Activated T-cell treated with anti-CD3 and anti-CD28 coated beads for 24 hours (primary cell): ENCODE results near the gene DNASE2.
"Not testable (repeated sequence)": the region's sequence is repeated elsewhere in the genome, so short reads cannot be mapped to it uniquely, and the experiment has no call there.

ENCODE experiments used
- DNase-seq: peaks from one replicate; pipeline ENCODE4 v3.0.0-alpha.2; 2020; ENCODE audit warnings: low read depth

Gene DNASE2, protein sequence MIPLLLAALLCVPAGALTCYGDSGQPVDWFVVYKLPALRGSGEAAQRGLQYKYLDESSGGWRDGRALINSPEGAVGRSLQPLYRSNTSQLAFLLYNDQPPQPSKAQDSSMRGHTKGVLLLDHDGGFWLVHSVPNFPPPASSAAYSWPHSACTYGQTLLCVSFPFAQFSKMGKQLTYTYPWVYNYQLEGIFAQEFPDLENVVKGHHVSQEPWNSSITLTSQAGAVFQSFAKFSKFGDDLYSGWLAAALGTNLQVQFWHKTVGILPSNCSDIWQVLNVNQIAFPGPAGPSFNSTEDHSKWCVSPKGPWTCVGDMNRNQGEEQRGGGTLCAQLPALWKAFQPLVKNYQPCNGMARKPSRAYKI

DNA sequence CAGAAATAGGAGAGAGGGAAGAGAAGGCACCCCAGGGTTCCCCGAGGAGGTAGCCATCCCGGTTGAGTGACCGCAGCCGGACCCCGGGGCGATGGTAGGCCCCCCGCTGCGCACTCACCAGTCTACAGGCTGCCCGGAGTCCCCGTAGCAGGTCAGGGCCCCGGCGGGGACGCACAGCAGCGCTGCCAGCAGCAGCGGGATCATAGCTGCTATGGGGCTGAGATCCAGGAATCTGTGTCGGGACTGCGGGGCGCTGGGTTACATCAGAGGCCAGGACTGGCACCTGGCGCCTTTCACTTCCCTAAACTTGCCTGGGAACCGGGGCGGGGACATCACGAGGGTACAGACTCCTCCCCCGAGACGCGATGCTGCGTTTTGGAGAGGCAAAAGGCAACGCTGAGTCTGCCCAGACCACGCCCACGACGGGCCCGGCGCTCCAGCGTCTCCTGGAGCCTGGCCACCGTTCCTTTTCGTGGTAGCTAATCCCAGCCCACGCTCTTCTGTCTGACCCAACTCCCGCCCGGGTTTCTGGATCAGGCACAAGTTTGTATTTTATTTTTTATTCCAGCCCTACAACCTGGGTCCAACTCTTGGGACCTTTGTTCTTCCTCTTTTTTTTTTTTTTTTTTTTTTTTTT, at the start of gene DNASE2:
DNASE2 (minus strand) TSS at position 278 of the 637 bp plus-strand sequence; CDS start at position 204, 74 bp downstream.
- DNase-seq = peak; percentile 84

DNA sequence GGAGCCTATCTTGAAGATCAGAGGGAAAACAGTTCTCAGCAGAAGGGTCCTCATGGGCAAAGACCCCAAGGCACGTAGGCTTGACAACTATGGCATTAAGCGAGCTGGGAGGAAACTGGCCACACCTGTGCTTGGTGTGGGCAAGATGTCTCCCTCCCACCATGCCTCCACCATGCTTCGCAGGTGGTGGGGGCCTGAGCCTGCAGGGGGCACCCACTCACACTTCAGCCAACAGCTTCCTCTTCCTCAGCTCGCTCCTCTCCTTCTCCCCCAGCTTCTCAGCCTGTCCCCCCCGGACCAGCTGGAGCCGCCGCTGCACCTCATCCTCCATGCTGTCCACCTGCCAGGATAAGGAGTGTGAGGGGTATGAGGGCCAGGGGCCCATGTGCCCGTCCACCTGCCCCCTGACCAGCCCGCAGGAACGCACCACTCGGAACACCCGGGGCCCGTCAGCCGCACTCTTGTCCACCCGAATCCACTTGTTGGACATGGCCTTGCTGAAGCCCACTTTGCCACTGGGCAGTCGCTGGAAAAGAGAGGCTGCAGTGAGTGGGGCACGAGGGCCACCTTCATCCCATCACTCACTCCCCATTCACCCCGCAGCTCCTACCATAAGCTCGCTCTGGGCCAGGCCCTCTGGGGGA, 48.9 kb upstream of the DNASE2 start:
- DNase-seq = no peak

DNA sequence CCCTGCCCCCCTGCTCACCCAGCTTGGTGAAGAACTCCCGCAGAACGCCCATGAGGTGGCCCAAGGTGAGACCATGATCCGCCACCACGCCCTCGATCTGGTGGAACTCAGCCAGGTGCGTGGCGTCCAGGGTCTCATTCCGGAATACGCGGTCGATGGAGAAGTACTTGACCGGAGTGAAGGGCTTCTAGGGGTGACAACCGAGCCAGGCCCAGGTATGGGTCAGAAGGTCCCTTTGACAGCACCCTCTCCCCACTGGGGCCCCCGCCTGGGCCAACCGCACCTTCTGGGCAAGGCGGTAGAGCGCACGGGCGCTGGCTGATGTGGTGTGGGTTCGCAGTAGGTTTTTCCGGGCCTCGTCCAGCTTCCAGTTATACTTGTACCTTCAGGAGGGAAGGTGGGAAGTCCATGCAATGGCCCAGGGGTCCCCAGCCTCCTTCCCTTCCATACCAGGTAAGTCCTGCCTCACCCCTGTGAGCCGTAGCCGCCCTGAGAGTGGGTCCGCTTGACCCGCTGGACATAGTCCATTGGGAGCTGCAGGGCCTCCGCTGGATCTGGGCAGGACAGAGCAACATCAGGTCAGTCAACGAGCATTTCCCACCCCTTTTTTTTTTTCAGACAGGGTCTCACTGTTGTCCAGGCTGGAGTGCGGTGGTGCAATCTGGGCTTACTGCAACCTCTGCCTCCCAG, 43.5 kb upstream of the DNASE2 start:
- no peak for DNase-seq

DNA sequence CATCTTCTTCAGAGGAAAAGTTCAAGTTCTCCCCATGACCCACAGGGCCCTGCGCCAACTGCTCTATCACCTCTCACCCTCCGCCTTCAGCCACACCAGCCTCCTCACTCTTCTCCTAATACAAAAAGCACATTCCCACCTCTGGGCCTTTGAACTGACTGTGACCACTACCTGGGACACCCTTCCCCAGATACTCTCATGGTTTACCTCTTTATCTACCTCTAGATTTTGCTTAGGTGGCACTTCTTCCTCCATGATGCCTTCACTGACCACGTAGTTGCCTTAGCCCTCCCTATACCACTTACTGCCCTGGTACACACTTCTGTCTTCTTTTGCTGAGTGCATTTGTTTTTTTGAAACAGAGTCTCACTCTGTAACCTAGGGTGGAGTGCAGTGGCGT, 41.7 kb upstream of the DNASE2 start:
- DNase-seq = no peak

DNA sequence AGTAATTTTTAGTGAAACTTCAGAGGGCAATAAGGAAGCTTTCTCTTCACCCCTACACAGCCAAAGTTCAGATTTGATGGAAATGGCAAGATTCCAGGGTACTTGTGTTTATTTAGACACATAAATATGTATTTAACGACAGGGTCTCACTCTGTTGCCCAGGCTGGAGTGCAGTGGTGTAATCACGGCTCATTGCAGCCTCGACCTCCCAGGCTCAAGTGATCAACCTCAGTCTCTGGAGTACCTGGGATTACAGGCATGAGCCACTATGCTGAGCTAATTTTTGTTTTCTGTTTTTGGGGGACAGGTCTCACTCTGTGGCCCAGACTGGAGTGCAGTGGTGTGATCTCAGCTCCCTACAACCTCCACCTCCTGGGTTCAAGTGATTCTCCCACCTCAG, 39.8 kb upstream of the DNASE2 start:
- no peak for DNase-seq

DNA sequence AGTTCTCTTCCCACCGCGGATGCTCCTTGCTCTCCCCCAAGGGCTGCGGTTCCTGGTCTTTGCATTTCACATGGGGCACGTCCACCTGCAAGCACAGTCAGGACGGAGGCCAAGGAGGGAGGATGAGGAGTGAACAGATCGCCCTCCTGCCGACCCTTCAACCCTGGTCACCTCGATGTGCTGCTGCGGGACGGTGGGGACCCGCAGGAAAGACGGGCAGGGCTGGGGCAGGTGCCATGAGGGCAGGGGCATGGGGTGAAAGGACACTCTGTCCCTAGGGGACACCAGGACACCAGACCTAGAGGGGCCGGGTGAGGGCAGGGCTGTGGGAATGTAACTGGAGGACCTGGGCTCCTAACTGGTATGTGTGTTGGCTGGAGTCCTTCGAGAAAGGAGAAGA, 37.0 kb upstream of the DNASE2 start:
- DNase-seq = no peak

DNA sequence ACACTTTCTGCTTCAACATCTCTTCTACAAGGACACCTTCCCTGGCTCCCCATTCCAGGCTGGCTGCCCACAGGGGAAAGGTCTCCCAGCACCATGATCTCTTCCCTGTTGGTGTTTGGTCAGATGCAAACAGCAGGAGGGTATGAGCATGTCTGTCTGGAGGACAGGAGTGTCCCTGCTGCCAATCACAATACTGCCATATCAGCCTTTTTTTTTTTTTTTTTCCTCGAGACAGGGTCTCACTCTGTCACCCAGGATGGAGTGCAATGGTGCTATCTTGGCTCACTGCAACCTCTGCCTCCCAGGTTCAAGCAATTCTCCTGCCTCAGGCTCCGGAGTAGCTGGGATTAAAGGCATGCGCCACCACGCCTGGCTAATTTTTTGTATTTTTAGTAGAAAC, 34.6 kb upstream of the DNASE2 start:
- not testable (repeated sequence) for DNase-seq

DNA sequence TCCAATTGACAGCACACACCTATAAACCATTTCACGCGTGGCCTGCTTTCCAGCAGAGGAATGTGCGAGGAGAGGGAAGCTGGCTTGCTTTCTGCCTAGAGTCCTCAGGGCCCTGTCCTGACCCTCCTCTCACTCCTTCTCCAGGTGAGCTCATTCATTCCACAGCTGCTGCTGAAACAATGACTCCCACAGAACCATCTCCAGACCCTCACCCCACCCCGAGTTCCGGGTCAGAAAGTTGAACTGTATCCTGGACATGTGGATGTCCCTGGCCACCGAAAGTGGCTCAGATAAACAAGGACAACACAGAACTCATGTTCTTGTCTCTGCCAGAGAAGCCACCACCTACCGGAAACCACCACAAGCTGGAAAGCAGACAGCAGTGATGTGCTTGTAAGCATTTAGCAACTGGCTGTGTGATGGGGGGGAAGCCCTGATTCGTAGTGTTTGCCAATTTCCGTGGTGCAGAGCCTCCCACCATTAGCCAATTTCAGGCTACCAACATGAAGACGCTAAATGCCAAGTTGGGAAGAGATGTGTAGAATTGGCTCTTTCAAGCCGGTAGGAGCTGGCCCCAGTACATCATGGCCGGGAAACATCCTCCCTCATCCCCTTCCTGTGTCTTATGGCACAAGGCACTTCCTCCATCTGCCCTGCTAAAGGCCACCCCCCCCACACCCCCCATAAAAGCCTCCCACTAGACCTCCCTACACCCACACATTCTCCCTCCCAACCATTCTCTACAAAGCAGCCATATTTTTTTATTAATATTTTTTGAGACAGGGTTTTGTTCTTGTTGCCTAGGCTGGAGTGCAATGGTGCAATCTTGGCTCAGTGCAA, 32.8 kb upstream of the DNASE2 start:
- DNase-seq = peak; percentile 14

DNA sequence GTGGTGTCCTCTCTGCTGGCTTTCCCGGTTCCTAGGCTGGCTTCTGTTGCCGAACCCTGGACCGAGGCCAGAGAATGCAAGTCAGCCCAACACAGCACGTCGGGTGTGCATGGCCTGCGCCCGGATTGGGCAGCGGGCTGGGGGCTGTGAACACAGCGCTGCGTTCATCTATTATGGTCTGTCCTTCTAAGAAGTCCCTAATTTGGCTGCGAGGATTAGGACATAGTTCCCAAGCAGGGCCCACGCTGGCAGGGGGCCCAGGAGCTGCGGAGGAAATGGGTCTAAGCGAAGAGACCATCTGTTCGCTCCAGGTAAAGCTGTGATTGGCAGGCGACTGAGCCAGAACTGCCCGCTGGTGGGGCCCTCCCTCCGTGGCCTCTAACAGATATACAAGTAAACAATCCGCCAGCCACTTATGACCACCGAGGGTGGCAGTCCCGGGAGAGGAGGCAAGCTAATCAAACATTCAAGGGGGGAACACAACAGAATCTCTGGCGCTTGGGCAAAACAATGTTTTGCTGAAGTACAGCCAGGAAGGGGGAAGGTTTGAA, 31.8 kb upstream of the DNASE2 start:
- DNase-seq = no peak

DNA sequence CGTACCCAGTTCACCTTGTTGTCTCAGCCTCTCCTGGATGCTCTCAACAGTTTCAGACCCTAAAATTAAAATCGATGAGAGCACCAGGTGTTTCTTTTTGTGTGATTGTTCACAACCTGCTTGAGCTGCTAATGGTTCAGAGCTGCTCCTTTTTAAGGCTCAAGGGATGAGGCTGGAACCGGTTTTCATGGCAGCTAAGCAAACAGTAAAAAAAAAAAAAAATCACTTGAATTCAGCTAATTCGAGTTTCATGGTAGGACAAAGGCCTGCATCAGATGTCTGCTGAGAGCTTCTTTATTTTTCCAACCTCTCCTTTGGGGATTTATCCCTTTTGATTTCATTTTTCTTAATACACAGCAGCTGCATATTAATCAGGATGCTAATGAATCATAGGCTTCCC, 31.3 kb upstream of the DNASE2 start:
- DNase-seq = no peak

DNA sequence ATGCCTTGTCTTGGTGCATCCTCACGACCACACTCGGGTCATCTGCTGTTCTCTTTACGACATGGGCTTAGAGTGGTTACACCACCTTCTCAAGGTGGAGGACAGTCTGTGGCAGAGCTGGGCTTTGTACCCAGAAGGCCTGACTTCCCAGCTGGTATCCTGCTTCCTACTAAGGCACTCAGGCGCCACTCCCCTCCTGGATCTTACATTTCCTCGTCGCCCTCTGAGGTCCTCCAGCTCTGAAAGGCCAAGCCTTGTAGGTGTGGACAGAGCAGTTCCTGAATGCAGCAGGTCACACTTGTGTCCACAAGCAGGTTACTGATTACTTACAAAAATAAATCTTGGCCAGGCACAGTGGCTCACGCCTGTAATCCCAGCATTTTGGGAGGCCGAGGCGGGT, 25.9 kb upstream of the DNASE2 start:
- no peak for DNase-seq

DNA sequence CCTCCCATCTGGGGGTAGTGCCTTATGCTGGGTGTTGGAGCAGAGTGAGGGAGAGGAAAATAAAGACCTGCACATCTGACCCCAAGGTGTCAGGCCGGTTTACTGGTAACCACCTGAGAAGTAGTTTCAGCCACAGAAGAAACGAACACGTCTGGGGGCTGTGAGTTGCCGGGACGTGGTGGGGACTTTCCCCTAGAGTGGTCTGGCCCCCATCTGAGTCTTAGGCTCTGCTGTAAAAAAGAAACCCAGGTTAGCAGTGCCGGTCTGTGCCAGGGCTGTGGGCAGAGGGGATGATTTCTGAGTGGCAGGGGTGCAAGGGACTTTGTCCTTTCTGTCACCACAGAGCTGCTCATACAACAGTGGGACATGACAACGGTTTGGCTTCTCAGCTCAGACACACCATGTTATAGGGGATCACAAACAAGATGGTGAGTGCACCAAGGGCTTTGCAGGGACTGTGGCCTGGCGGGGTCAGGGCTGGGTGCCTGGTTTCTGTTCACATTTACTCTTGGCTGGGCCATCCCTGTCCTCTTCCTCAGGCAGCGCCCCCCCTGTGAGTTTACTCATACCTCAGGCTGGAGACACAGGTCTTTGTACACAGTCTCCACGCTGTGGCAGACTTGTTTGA, 18.8 kb upstream of the DNASE2 start:
- no peak for DNase-seq

DNA sequence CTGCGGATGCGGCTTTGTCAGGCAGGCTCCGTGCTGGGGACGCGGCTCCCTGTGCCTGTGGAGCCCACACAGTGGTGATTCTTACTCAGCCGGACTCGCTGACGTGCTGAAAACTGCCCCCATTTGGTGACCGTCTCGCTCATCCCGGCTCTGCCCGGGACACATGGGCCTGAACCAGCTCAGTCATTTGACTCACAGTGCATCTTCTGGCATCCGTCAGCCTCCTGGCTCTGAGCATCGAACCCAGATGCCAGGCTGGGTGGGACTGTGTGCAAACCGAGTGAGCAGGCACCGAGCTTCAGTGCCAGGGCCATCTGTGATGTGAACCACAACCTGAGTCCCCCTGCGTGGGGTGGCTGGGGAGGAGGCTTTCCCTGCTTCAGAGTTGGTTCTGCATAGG, 15.2 kb upstream of the DNASE2 start:
- no peak for DNase-seq

DNA sequence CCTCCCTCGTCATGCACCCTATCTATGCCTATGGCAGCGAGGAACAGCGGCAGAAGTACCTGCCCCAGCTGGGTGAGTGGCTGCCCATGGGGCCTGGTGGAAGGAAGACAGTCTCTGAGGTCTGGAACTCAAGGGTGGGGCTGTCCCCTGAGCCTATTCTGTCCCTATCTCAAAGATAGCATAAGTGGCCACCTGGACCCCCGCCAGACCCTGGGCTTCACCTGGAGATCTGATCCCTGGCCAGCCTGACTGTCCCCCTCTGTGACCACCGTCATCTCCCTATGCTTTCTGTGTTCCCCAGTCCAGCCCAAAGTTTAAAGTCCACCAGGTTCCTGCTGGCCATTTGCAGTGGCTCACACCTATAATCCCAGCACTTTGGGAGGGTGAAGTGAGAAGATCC, 12.3 kb upstream of the DNASE2 start:
- no peak for DNase-seq

DNA sequence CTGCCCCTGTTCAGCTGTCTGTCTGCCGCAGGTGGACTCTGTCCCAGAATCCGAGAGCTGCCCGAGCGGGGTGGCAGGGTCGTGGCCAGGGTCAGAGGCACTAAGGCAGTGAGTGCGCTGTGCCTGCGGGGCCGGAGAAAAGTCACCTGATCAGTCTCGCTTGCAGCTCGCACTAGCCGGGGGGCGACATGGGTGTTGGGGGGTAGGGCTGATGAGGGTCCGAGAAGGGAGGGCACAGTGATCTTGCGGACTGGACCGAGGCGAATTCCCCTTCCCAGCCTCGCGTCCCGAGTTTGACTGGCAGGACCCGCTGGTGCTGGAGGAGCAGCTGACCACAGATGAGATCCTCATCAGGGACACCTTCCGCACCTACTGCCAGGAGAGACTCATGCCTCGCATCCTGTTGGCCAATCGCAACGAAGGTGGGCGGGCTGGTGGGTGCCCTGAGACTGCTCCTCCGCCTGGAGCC, 10.3 kb upstream of the DNASE2 start:
- DNase-seq = no peak

DNA sequence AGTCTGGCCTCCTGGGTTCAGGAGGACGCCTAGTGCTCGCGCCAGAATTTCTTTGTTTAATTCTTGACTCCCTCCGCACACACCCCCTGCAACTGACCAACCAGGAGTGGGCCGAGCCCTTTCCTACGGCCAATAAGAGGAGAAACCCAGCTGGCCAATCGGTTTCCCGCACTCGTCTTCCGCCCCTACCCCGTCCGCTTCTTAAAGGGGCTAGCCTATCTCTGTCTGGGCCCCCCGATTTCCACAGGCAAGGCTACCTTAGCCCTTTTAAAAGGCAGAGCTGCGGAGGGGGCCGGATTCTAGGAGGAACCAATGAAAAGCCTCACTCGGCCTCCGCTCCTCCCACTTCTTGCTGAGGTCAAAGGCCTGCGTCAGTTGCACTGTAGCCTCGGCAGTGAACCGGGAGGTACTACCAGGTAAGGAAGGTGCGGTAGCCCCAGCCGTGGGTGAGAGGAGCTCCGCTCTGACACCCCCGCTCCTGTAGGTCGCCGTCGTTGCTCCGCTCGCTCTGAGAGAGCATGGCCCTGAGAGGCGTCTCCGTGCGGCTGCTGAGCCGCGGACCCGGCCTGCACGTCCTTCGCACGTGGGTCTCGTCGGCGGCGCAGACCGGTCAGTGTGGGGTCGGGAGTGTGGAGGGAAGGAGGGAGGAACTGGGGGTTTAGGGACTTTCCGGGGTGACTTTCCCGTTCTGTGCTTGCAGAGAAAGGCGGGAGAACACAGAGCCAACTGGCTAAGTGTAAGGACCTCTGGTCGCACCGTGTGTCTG, 9.7 kb upstream of the DNASE2 start, which contains the start of gene GCDH:
GCDH (plus strand) TSS at position 374 of the 766 bp plus-strand sequence; CDS start at position 519, 145 bp downstream.
- DNase-seq = peak; percentile 95

DNA sequence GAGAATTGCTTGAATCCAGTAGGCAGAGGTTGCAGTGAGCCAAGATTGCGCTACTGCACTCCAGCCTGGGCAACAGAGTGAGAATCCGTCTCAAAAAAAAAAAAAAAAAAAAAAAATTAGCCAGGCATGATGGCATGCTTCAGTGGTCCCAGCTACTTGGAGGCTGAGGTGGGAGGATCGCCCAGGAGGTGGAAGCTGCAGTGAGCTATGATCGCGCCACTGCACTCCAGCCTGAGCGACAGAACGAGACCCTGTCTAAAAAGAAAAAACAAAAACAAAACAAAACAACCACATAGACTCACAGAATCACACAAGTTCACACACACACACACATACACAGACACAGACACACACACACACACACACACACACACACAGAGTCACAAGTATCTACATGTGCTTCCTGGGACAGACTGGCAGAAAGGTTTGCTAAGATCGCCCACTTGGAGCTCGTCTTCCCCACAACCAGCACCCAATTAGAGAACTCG, 9.1 kb upstream of the DNASE2 start:
- DNase-seq = not testable (repeated sequence)

DNA sequence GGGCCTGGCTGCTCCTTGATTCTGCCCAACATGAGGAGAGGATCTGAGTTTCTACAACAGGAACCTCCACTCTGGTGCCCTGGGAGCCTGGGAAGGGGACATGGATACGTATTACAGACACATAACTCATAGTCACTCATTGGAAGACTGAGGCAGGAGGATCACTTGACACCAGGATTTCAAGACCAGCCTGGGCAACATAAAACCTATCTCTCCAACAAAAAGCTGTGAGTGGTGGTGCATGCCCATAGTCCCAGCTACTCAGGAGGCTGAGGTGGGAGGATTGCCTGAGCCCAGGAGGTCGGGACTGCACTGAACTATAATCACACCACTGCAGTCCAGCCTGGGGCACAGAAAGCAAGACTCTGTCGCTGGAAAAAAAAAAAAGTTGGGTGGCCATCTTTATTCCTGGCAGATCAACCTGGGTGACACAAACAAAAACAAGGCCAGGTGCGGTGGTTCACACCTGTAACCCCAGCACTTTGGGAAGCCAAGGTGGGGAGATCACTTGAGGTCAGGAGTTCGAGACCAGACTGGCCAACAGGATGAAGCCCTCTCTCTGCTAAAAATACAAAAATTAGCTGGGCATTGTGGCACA, 6.9 kb upstream of the DNASE2 start:
- DNase-seq = no peak
